Ovary (tissue), 3 donors: Measurements from ENCODE around the gene JPT2.

ENCODE experiments used
- EP300 ChIP-seq: sonication (generic); formaldehyde crosslinking; IDR thresholded peaks from one replicate; pipeline ENCODE4 v1.6.1; 2017; ENCODE audit warnings: antibody characterized with exemption
- POLR2A ChIP-seq: fragments of 450-650 bp; IDR thresholded peaks from one replicate; pipeline ENCODE4 v1.6.1; 2017; ENCODE audit warnings: antibody characterized with exemption, mild to moderate bottlenecking, moderate library complexity
- TF ChIP-seq, protein P1 (sequence below), 3 donors: fragments of 450-650 bp in 2 of 3; fragments of 200-600 bp in 1 of 3; IDR thresholded peaks; one replicate each; pipeline versions ENCODE4 v1.5.1 to v1.8.0; 2016 to 2022; ENCODE audit warnings: antibody characterized with exemption in 3 of 3, mild to moderate bottlenecking in 1 of 3
- donor health status: DM: no; HTN: no; CAD: no.

DNA sequence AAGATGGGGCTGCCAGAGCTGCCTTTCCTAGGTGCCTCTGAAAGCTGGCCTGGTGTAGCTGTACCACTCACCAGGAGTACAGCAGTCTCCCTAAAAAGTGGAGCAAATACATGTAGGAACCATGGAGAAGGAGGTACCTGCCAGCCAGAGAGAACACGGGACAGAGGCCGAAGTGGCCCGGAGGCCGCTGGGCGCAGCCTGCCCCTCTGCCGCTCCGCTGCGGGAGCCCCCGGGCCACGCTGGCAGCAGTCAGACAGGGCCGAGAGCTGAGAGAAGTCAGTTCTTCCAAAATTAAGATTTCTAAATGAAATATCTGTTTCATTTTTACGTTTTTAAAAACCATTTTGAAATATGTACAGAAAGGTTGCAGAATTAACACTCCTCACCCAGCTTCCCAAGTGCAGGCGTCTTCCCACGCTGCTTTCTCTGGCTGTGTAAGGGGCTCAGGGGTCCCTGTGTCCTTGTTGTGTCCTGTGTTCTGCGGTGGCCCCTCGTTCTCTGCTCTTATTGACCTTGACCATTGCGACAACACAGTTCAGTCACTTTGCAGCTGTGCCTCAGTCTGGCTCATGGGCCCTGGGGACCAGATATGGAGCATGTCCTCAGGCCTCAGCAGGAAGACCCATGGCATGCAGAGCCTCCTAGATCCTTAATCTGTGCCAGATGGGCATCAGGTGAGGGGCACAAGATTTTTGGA lies 32.9 kb downstream of the JPT2 start:
- TF ChIP-seq, protein P1, sequence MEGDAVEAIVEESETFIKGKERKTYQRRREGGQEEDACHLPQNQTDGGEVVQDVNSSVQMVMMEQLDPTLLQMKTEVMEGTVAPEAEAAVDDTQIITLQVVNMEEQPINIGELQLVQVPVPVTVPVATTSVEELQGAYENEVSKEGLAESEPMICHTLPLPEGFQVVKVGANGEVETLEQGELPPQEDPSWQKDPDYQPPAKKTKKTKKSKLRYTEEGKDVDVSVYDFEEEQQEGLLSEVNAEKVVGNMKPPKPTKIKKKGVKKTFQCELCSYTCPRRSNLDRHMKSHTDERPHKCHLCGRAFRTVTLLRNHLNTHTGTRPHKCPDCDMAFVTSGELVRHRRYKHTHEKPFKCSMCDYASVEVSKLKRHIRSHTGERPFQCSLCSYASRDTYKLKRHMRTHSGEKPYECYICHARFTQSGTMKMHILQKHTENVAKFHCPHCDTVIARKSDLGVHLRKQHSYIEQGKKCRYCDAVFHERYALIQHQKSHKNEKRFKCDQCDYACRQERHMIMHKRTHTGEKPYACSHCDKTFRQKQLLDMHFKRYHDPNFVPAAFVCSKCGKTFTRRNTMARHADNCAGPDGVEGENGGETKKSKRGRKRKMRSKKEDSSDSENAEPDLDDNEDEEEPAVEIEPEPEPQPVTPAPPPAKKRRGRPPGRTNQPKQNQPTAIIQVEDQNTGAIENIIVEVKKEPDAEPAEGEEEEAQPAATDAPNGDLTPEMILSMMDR (IDR thresholded peaks at IDR 0.05), result no peak
- no peak for TF ChIP-seq POLR2A
- no peak for TF ChIP-seq EP300
